Stomach (tissue), 9 donors: ENCODE results near the gene LRRC27. TPM values are rescaled to one million over a fixed set of nuclear protein-coding genes. Genes with fewer than 3 reads are reported as not detected.
"Not testable (repeated sequence)": the region's sequence is repeated elsewhere in the genome, so short reads cannot be mapped to it uniquely, and the experiment has no call there.

Experiments
- DNase-seq, 2 donors: peaks; one replicate each; pipeline versions ENCODE4 v3.0.0 to v3.0.0-alpha.2; 2013 to 2019
- H3K27ac ChIP-seq, 5 donors: fragments of 200-600 bp in 4 of 5; sonication (generic) in 4 of 5; one replicate each; pipeline ENCODE4 v1.5.1; 2013 to 2019; ENCODE audit warnings: mild to moderate bottlenecking in 1 of 5, moderate library complexity in 1 of 5
- H3K27me3 ChIP-seq, 3 donors: fragments of 200-600 bp; sonication (generic); one replicate each; pipeline ENCODE4 v1.5.1; 2017 to 2019; ENCODE audit warnings: mixed run types in 1 of 3
- H3K36me3 ChIP-seq, 4 donors: fragments of 200-600 bp; sonication (generic); 1 replicate in 3 of 4; 2 replicates in 1 of 4; pipeline ENCODE4 v1.5.1; 2016 to 2019
- H3K4me1 ChIP-seq, 4 donors: fragments of 200-600 bp; sonication (generic); one replicate each; pipeline ENCODE4 v1.5.1; 2016 to 2019
- H3K4me3 ChIP-seq, 4 donors: fragments of 200-600 bp; sonication (generic) in 3 of 4; one replicate each; pipeline ENCODE4 v1.5.1; 2016 to 2019; ENCODE audit warnings: mild to moderate bottlenecking in 1 of 4
- H3K9me3 ChIP-seq, 4 donors: fragments of 200-600 bp; sonication (generic); one replicate each; pipeline ENCODE4 v1.5.1; 2016 to 2019
- CTCF ChIP-seq, 7 experiments: fragments of 450-650 bp in 4 of 7; fragments of 200-600 bp in 3 of 7; sonication (generic) in 3 of 7; IDR thresholded peaks; one replicate each; pipeline ENCODE4 v1.5.1; 2016 to 2019; ENCODE audit warnings: antibody characterized with exemption in 7 of 7, control low read depth in 2 of 7, mild to moderate bottlenecking in 1 of 7
- EP300 ChIP-seq: sonication (generic); formaldehyde crosslinking; IDR thresholded peaks from one replicate; pipeline ENCODE4 v1.6.1; 2017; ENCODE audit warnings: antibody characterized with exemption
- POLR2A ChIP-seq, 4 donors: fragments of 450-650 bp; IDR thresholded peaks; one replicate each; pipeline ENCODE4 v1.6.1; 2016; ENCODE audit warnings: antibody characterized with exemption in 4 of 4, control low read depth in 2 of 4, mild to moderate bottlenecking in 1 of 4, moderate library complexity in 1 of 4
- POLR2AphosphoS5 ChIP-seq, 3 donors: sonication (generic); formaldehyde crosslinking; IDR thresholded peaks; one replicate each; pipeline ENCODE4 v1.6.1; 2016; ENCODE audit warnings: antibody characterized with exemption in 3 of 3
- WGBS, 5 donors: extraction: QIAGEN DNeasy Blood & Tissue Kit in 3 of 5; methylation state at CpG; one replicate each; pipeline versions ENCODE4 v1.1.5 to v1.1.7; 2013 to 2018; 5-methylcytosine and 5-hydroxymethylcytosine counted together
- intact Hi-C: fragments of 100-400 bp; cut with DNase I; formaldehyde crosslinking; loops from one replicate; pipeline ENCODE4 v1.15.1; 2023; ENCODE audit warnings: low total_unique reads
- polyA plus RNA-seq, 3 donors: library from polyadenylated mRNA; stranded (reverse); fragments of 200-250 nt; gene quantifications; one replicate each; pipeline ENCODE4 v1.2.3, GENCODE V29; 2013
- total RNA-seq, 5 donors: library from RNA; depleted of rRNA; stranded (reverse); fragments of >200 nt; gene quantifications; one replicate each; pipeline versions ENCODE4 v1.1.0 to v1.2.3, GENCODE V29; 2014 to 2016
- donor health status: healthy with polysubstance abuse.
- donor health status: Bipolar disorder and iron deficiency.
- donor health status: healthy.

The LRRC27 gene
- total and polyA plus RNA-seq, 8 donors = 4.2 to 31.3 (median 11.1) TPM

- TF ChIP-seq CTCF (IDR thresholded peaks at IDR 0.05) (no peak), EP300 (no peak), POLR2AphosphoS5 (IDR thresholded peaks at IDR 0.05) (no peak), POLR2A (IDR thresholded peaks at IDR 0.05) (no peak)
- Histone ChIP-seq H3K36me3 (no peaks in the 10 kb centered on the region), H3K27ac (no peak overlapping the region), H3K4me3 (no peak overlapping the region), H3K9me3 (peaks cover 0 to 7% (median 0%) of the 10 kb centered on the region in 4 donors), H3K4me1 (peaks cover 10 to 17% (median 16%) of the 10 kb centered on the region in 4 donors), H3K27me3 (no peaks in the 10 kb centered on the region)
- 84 to 91% (median 88%) methylated on average over 14 to 20 of the region's 20 CpGs for WGBS, 5 donors
- no peak for DNase-seq
- intact Hi-C loops = loop anchor here (10.0 kb wide), 1 partner anchor 260 kb away; no protein-coding TSS in a partner anchor
Measured at GRCh38 chr10:132384618-132385388, 52.8 kb downstream of the LRRC27 start.

- Histone ChIP-seq H3K4me1 (peaks cover 10 to 19% (median 18%) of the 10 kb centered on the region in 4 donors), H3K4me3 (no peak overlapping the region), H3K27me3 (no peaks in the 10 kb centered on the region), H3K36me3 (no peaks in the 10 kb centered on the region), H3K27ac (no peak overlapping the region), H3K9me3 (peaks cover 0 to 7% (median 0%) of the 10 kb centered on the region in 4 donors)
- DNase-seq = no peak
- 45 to 62% (median 55%) methylated on average over 5 of the region's 5 CpGs for WGBS, 5 donors
- intact Hi-C loops = loop anchor here (10.0 kb wide), 1 partner anchor 259 kb away; no protein-coding TSS in a partner anchor
- no peak for TF ChIP-seq POLR2A (IDR thresholded peaks at IDR 0.05)
Measured at GRCh38 chr10:132385389-132385667, 53.3 kb downstream of the LRRC27 start.

GRCh38 chr10:132385721-132386418 is 53.9 kb downstream of the LRRC27 start:
- Histone ChIP-seq H3K4me1 (peaks cover 10 to 19% (median 18%) of the 10 kb centered on the region in 4 donors), H3K36me3 (no peaks in the 10 kb centered on the region), H3K27me3 (no peaks in the 10 kb centered on the region), H3K4me3 (no peak overlapping the region), H3K27ac (no peak overlapping the region), H3K9me3 (peaks cover 0 to 7% (median 0%) of the 10 kb centered on the region in 4 donors)
- peak in 1 of 2 donors; percentile 31 for DNase-seq
- 73 to 79% (median 77%) methylated on average over 16 to 18 of the region's 18 CpGs for WGBS, 5 donors
- intact Hi-C loops = loop anchor here (10.0 kb wide), 1 partner anchor 259 kb away; no protein-coding TSS in a partner anchor
- no peak for TF ChIP-seq POLR2AphosphoS5 (IDR thresholded peaks at IDR 0.05)
- no peak for TF ChIP-seq EP300
- no peak for TF ChIP-seq CTCF (IDR thresholded peaks at IDR 0.05)
- no peak for TF ChIP-seq POLR2A (IDR thresholded peaks at IDR 0.05)

GRCh38 chr10:132386419-132386831 is 54.4 kb downstream of the LRRC27 start:
- intact Hi-C loops = loop anchor here (10.0 kb wide), 1 partner anchor 258 kb away; no protein-coding TSS in a partner anchor
- H3K27me3 ChIP-seq = no peaks in the 10 kb centered on the region
- no peak for TF ChIP-seq POLR2AphosphoS5 (IDR thresholded peaks at IDR 0.05)
- no peak for TF ChIP-seq EP300
- TF ChIP-seq CTCF (IDR thresholded peaks at IDR 0.05) = no peak
- no peak for TF ChIP-seq POLR2A (IDR thresholded peaks at IDR 0.05)
- H3K9me3 ChIP-seq = peaks cover 0 to 3% (median 0%) of the 10 kb centered on the region in 4 donors
- no peak overlapping the region for H3K4me3 ChIP-seq
- H3K27ac ChIP-seq = no peak overlapping the region
- no peaks in the 10 kb centered on the region for H3K36me3 ChIP-seq
- 66 to 87% (median 73%) methylated on average over 5 to 9 of the region's 9 CpGs for WGBS, 5 donors
- H3K4me1 ChIP-seq = peaks cover 10 to 19% (median 18%) of the 10 kb centered on the region in 4 donors
- DNase-seq = peak in 1 of 2 donors; percentile 20

GRCh38 chr10:132386896-132387295 is 54.9 kb downstream of the LRRC27 start:
- peak in 1 of 2 donors; percentile 20 for DNase-seq
- H3K27ac ChIP-seq, H3K36me3 ChIP-seq, H3K4me3 ChIP-seq, H3K27me3 ChIP-seq, H3K9me3 ChIP-seq: not testable (repeated sequence)
- WGBS, 5 donors = 100% methylated on average over 1 of the region's 1 CpG; no CpG with 5 or more reads in 2 of the 5 donors
- intact Hi-C loops = loop anchor here (10.0 kb wide), 1 partner anchor 258 kb away; no protein-coding TSS in a partner anchor
- peaks cover 10 to 19% (median 18%) of the 10 kb centered on the region in 4 donors for H3K4me1 ChIP-seq
